Nephron progenitor cell (in vitro differentiated cells): ENCODE measurements around the gene LONP2.
"Not testable (repeated sequence)": the region's sequence is repeated elsewhere in the genome, so short reads cannot be mapped to it uniquely, and the experiment has no call there.

Experiments used
- DNase-seq: peaks from one replicate; pipeline ENCODE4 v3.0.0; 2021
- H3K27ac Mint-ChIP-seq: 2 replicates; pipeline ENCODE4 v1.8.0; 2021; ENCODE audit warnings: mild to moderate bottlenecking, moderate library complexity, mixed read lengths
- H3K27me3 Mint-ChIP-seq: 2 replicates; pipeline ENCODE4 v1.8.0; 2021; ENCODE audit warnings: mild to moderate bottlenecking, low read depth, mixed read lengths; ENCODE audit not compliant: poor library complexity
- H3K36me3 Mint-ChIP-seq: 2 replicates; pipeline ENCODE4 v1.8.0; 2021; ENCODE audit warnings: low read depth, mixed read lengths
- H3K4me1 Mint-ChIP-seq: 2 replicates; pipeline ENCODE4 v1.8.0; 2021; ENCODE audit warnings: mixed read lengths
- H3K4me3 Mint-ChIP-seq: 2 replicates; pipeline ENCODE4 v1.8.0; 2021; ENCODE audit warnings: mild to moderate bottlenecking, moderate library complexity, mixed read lengths
- H3K9me3 Mint-ChIP-seq: 2 replicates; pipeline ENCODE4 v1.8.0; 2021; ENCODE audit warnings: mild to moderate bottlenecking, moderate library complexity, mixed read lengths
- CTCF ChIP-seq: fragments of 200-600 bp; sonication (generic); IDR thresholded peaks from 2 replicates; pipeline ENCODE4 v1.5.0; 2021; ENCODE audit warnings: antibody characterized with exemption

Gene LONP2

DNA sequence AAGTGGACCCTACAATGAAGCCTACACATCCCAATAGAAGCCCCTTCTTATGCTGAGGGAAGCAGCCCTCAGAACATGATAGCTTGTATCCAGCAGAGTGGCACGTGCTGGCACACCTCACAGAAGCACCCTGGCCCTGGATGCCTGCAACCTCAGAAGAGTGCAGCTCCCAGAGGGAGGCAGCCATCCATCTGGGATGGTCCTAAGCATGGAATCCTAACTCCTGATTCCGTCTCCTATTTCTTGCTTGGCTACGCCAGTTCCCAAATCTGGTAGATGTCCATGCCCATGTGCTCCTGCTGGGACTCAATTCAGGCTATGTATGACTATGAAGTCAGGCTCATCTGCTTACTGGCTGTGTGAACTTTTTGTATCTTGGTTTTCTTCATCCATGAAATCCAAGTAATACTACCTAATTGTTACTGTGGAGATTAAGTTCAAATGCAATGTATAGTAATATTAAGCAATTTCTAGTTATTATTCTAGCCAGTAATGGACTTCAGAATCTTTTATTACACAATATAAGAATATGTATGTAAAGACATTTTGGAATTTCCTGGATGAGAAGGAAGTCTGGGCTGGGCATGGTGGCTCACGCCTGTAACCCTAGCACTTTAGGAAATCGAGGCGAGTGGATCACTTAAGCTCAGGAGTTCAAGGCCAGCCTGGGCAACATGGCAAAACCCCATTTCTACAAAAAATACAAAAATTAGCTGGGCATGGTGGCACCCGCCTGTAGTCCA is 108.7 kb downstream of the LONP2 start:
- H3K27ac Mint-ChIP-seq: no peak overlapping the region
- no peaks in the 10 kb centered on the region for H3K9me3 Mint-ChIP-seq
- no peaks in the 10 kb centered on the region for H3K4me1 Mint-ChIP-seq
- no peaks in the 10 kb centered on the region for H3K27me3 Mint-ChIP-seq
- no peak for DNase-seq
- H3K36me3 Mint-ChIP-seq: peaks cover 70% of the 10 kb centered on the region
- H3K4me3 Mint-ChIP-seq: no peak overlapping the region
- TF ChIP-seq CTCF: no peak

GRCh38 chr16:48353565-48354163 is 109.6 kb downstream of the LONP2 start:
- Mint-ChIP-seq H3K9me3 (no peaks in the 10 kb centered on the region), H3K4me1 (no peaks in the 10 kb centered on the region), H3K36me3 (peaks cover 68% of the 10 kb centered on the region), H3K27me3 (no peaks in the 10 kb centered on the region), H3K4me3 (no peak overlapping the region), H3K27ac (peak overlapping the region; percentile 77)
- TF ChIP-seq CTCF: peak; percentile 76
- DNase-seq: peak; percentile 50

- not testable (repeated sequence) for H3K9me3 Mint-ChIP-seq, H3K4me1 Mint-ChIP-seq, H3K27me3 Mint-ChIP-seq, H3K4me3 Mint-ChIP-seq, DNase-seq, H3K27ac Mint-ChIP-seq
- H3K36me3 Mint-ChIP-seq: peaks cover 62% of the 10 kb centered on the region
Measured at GRCh38 chr16:48354385-48354784, 110.3 kb downstream of the LONP2 start.

DNA sequence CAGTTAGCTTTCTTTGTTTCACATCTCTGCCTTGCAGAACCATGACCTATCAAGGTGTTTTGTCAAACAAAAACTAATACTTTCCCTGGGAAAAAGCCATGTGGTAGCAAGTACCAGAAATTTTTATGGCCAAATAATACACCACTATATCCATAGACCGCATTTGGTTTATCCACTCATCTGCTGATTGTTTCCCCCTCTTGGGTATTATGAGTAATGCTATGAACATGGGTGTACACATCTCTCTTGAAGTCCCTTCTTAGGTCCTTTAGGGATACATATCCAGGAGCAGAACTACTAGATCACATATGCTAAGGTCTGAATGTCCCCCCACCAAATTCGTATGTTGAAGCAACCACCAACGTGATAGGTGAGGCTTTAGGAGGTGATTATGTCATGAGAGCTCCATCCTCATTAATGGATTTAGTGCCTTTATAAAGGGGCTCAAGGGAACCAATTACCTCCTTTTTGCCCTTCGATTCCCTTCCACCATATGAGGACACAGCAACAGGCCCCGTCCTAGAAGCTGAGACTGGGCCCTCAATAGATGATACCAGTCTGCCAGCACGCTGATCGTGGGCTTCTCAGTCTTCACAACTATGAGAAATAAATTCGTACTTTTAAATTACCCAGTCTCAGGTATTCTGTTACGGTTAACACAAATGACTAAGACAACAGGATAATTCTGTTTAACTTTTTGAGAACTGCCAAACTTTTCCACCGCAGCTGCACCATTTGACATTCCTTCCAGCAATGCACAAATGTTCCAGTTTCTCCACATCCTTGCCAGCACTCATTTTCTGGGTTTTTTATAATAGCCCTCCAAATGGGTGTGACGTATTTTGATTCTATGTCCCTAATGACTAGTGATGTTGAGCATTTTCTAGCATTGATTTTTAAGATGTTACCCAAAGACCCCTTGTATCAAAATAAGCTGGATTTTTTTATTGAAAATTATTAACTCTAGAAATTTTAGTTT is 111.1 kb downstream of the LONP2 start:
- no peaks in the 10 kb centered on the region for H3K27me3 Mint-ChIP-seq
- H3K4me1 Mint-ChIP-seq: peaks cover 3% of the 10 kb centered on the region
- DNase-seq: no peak
- no peaks in the 10 kb centered on the region for H3K9me3 Mint-ChIP-seq
- no peak overlapping the region for H3K4me3 Mint-ChIP-seq
- TF ChIP-seq CTCF: no peak
- peaks cover 62% of the 10 kb centered on the region for H3K36me3 Mint-ChIP-seq
- H3K27ac Mint-ChIP-seq: no peak overlapping the region

DNA sequence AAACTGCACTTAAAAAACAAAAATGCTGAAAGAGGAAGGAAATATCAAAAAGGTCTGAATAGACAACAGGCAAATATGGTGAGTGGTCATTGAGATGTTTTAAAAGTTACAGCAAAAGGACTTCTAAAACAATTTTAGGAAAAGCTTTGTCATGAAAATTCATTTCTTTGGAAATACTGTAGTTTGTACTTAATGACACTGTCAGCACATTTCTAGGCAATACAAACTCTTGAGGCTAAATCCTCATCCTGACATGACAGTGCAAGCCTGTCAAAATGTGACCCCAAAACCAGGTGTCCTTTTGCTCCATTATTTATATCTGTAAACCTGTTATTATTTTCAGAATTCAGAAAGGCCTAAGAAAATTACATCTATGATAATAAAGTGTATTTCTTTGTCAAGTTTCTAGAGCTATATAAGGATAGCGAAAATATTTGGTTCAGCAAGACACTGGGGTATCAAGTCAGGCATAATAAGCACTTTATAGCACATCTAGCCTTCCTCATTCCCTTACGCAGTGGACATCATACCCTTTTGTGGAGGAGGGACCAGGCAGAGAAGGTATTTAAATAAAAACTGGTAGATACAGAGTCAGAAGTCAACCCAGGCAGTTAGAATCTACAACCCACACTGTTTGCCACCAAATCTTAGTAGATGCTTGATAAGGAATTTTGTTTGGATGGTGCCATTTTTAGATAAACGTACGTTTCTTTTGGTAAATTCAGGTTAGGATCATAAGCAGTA is 112.7 kb downstream of the LONP2 start:
- H3K27ac Mint-ChIP-seq: peak overlapping the region; percentile 69
- DNase-seq: no peak
- peaks cover 62% of the 10 kb centered on the region for H3K36me3 Mint-ChIP-seq
- no peak overlapping the region for H3K4me3 Mint-ChIP-seq
- no peak for TF ChIP-seq CTCF
- no peaks in the 10 kb centered on the region for H3K27me3 Mint-ChIP-seq
- no peaks in the 10 kb centered on the region for H3K9me3 Mint-ChIP-seq
- peaks cover 18% of the 10 kb centered on the region for H3K4me1 Mint-ChIP-seq
